Omental fat pad (tissue), 4 donors: Measurements from ENCODE around the gene LSP1. TPM values are rescaled to one million over a fixed set of nuclear protein-coding genes. Genes with fewer than 3 reads are reported as not detected.

ENCODE experiments used
- ATAC-seq: fragments of 150-250 bp; one replicate; pipeline ENCODE4 v1.9.1; 2016; ENCODE audit warnings: mild to moderate bottlenecking, moderate library complexity; ENCODE audit not compliant: low FRiP score
- DNase-seq: peaks from one replicate; pipeline ENCODE4 v3.0.0-alpha.2; 2019; ENCODE audit warnings: low spot score
- CTCF ChIP-seq, 3 donors: fragments of 450-650 bp; IDR thresholded peaks; one replicate each; pipeline ENCODE4 v1.5.1; 2016 to 2017; ENCODE audit warnings: antibody characterized with exemption in 3 of 3, mild to moderate bottlenecking in 3 of 3, moderate library complexity in 2 of 3
- total RNA-seq, 4 donors: library from RNA; depleted of rRNA; stranded (reverse); fragments of >200 nt; gene quantifications; one replicate each; pipeline ENCODE4 v1.1.0, GENCODE V29; 2016

Gene LSP1
- total RNA-seq, 4 donors from 2014 or later, result 12.1 to 71.2 (median 49.8) TPM

GRCh38 chr11:1863352-1864216 is 10.7 kb downstream of the LSP1 start:
- DNase-seq, result no peak
- ATAC-seq, result peak; percentile 91
- no peak for TF ChIP-seq CTCF (IDR thresholded peaks at IDR 0.05)

GRCh38 chr11:1864231-1864630 is 11.3 kb downstream of the LSP1 start:
- ATAC-seq, result peak; percentile 9
- DNase-seq, result no peak

DNA sequence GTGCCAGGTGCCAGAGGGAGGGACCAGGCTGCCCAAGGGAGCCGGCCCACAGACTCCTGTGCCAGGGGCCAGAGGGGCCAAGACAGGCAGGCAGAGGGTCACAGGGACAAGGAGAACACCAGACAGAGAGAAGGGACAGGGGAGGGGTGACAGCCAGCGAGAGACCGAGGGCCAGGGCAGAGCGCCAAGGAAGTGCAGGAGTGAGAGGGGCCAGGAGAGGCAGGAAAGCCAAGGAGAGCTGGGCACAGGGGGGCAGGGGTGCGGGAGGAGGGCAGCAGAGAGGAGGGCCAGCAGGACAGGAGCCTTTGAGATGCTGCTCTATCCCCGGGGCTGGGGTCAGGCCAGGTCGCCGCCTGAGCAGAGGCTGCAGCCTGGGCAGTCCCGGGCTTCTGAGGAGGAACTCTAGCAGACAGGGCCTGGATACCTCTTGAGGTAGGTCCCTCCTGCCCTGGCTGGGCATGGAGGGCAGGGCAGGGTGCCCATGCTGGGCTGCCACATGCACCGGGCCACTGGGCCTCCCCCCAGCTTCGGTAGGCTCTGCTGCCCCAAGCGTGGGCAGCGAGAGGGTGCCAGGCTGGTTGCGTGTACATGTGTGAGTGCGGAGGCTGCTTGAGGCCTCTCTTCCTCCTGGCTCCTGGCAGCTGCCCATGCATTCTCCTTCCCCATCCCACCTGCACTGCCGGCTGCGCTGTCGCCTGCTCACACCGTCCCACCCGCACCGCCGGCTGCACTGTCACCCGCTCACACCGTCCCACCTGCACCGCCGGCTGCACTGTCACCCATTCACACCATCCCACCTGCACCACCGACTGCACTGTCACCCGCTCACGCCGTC is 12.2 kb downstream of the LSP1 start:
- TF ChIP-seq CTCF (IDR thresholded peaks at IDR 0.05), result no peak
- ATAC-seq (no peak), DNase-seq (no peak)

More at GRCh38 chr11:1864231-1864630, 11.3 kb downstream of the LSP1 start:
- no peak for TF ChIP-seq CTCF (IDR thresholded peaks at IDR 0.05)

DNA sequence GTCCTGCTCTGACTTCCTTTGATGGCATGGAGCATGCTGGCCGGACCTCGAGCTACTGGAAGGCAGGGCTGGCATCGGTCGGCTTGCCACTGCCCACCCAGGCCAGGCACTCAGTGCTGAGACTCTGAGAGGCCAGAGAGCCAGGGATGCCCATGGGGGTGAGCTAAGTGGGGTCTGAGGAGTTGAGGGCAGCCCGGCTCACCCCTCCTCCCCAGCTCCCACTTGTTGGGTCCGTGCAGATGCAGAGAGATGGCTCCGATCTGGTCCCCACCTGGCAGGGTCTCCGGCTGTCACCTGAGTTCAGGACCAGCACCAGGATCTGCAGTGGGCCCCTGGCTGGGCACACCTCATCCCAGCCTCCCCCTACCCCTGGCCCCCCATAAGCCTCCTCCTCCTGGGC is 13.3 kb downstream of the LSP1 start:
- TF ChIP-seq CTCF (IDR thresholded peaks at IDR 0.05), result no peak
- ATAC-seq, result no peak
- no peak for DNase-seq

DNA sequence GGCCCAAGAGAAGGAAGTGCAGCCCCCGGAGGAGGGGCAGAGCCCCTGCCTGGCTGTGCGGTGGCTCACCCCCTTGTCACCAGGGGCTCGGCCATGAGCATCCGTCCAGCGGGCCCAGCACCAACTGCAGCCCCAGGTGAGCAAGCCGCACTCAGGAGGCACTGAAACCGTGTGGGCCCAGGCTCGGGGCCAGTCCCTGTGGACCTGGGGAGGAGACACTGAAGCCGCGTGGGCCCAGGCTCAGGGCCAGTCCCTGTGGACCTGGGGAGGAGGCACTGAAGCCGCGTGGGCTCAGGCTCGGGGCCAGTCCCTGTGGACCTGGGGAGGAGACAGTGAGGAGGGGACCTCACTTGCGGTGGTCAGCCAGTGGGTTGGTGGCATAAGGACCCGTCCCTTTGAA is 13.9 kb downstream of the LSP1 start:
- DNase-seq (no peak), ATAC-seq (no peak)
- no peak for TF ChIP-seq CTCF (IDR thresholded peaks at IDR 0.05)

- no peak for TF ChIP-seq CTCF (IDR thresholded peaks at IDR 0.05)
- no peak for ATAC-seq
- no peak for DNase-seq
Measured at GRCh38 chr11:1867381-1867780, 14.5 kb downstream of the LSP1 start.
